HEK293 (cell line): Measurements from ENCODE around the gene CASTOR2.
"Not testable (repeated sequence)": the region's sequence is repeated elsewhere in the genome, so short reads cannot be mapped to it uniquely, and the experiment has no call there.

Experiments used
- SP3 ChIP-seq: fragments of 450-650 bp; formaldehyde crosslinking; IDR thresholded peaks from 2 replicates; pipeline ENCODE4 v1.5.1; 2016; ENCODE audit warnings: missing biosample characterization, missing genetic modification characterization
- ZBTB20 ChIP-seq: fragments of 450-650 bp; formaldehyde crosslinking; IDR thresholded peaks from 2 replicates; pipeline ENCODE4 v1.5.1; 2016; ENCODE audit warnings: missing biosample characterization, missing genetic modification characterization
- ZNF433 ChIP-seq: fragments of 450-650 bp; formaldehyde crosslinking; IDR thresholded peaks from 2 replicates; pipeline ENCODE4 v1.5.1; 2016; ENCODE audit warnings: missing biosample characterization, missing genetic modification characterization, low read depth
- ZNF514 ChIP-seq: fragments of 450-650 bp; formaldehyde crosslinking; IDR thresholded peaks from 2 replicates; pipeline ENCODE4 v1.5.1; 2016; ENCODE audit warnings: missing biosample characterization, missing genetic modification characterization
- ZNF596 ChIP-seq: fragments of 450-650 bp; IDR thresholded peaks from 2 replicates; pipeline ENCODE4 v1.5.0; 2018; ENCODE audit warnings: missing biosample characterization, mild to moderate bottlenecking, missing genetic modification characterization, moderate library complexity
- ZNF747 ChIP-seq: fragments of 450-650 bp; formaldehyde crosslinking; IDR thresholded peaks from 2 replicates; pipeline ENCODE4 v1.5.1; 2016; ENCODE audit warnings: missing biosample characterization, missing genetic modification characterization
- ZXDB ChIP-seq: fragments of 450-650 bp; formaldehyde crosslinking; IDR thresholded peaks from 2 replicates; pipeline ENCODE4 v1.5.1; 2016; ENCODE audit warnings: missing biosample characterization, missing genetic modification characterization
- TF ChIP-seq, protein P1 (sequence below): fragments of 450-650 bp; formaldehyde crosslinking; IDR thresholded peaks from 2 replicates; pipeline ENCODE4 v1.5.1; 2016; ENCODE audit warnings: missing biosample characterization, missing genetic modification characterization

DNA sequence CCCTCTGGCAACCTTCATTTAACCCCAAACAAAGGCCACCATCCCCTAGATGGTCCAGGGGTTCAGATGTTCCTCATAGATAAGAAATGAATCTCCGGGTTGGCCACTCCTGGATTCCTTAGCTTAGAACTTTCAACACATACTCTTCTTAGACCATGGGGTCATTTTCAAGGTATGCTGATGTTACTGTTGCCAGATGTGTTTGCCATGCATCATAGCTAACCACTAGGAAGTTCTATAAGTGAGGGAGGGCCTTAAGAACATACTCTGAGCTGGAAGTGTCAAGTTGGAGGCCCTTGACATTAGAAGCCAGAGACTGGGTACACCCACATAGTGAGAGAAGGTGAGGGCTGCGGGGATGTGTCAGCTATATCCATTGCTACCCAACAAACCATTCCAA lies 6.2 kb upstream of the CASTOR2 start:
- TF ChIP-seq ZNF747, ZNF514, ZNF596, SP3, ZNF433, ZBTB20, ZXDB (tag by site-specific recombination): not testable (repeated sequence)
- TF ChIP-seq, protein P1, sequence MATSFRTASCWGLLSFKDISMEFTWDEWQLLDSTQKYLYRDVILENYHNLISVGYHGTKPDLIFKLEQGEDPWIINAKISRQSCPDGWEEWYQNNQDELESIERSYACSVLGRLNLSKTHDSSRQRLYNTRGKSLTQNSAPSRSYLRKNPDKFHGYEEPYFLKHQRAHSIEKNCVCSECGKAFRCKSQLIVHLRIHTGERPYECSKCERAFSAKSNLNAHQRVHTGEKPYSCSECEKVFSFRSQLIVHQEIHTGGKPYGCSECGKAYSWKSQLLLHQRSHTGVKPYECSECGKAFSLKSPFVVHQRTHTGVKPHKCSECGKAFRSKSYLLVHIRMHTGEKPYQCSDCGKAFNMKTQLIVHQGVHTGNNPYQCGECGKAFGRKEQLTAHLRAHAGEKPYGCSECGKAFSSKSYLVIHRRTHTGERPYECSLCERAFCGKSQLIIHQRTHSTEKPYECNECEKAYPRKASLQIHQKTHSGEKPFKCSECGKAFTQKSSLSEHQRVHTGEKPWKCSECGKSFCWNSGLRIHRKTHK (tag by site-specific recombination), result not testable (repeated sequence)
